Glutamatergic neuron (in vitro differentiated cells): ENCODE measurements around the gene CALB2. TPM values are rescaled to one million over a fixed set of nuclear protein-coding genes. Genes with fewer than 3 reads are reported as not detected.

Experiments used
- DNase-seq: peaks from one replicate; pipeline ENCODE4 v3.0.0; 2022
- H3K27ac Mint-ChIP-seq: one replicate; pipeline ENCODE4 v1.8.0; 2020; ENCODE audit warnings: mild to moderate bottlenecking, mixed read lengths, inconsistent platforms; ENCODE audit not compliant: unreplicated experiment
- H3K27me3 Mint-ChIP-seq: one replicate; pipeline ENCODE4 v1.8.0; 2020; ENCODE audit warnings: mild to moderate bottlenecking, moderate library complexity, mixed read lengths, inconsistent platforms; ENCODE audit not compliant: unreplicated experiment
- H3K36me3 Mint-ChIP-seq: one replicate; pipeline ENCODE4 v1.8.0; 2020; ENCODE audit warnings: mild to moderate bottlenecking, mixed read lengths, inconsistent platforms; ENCODE audit not compliant: unreplicated experiment
- H3K4me1 Mint-ChIP-seq: one replicate; pipeline ENCODE4 v1.8.0; 2020; ENCODE audit warnings: mild to moderate bottlenecking, low read depth, mixed read lengths, inconsistent platforms; ENCODE audit not compliant: unreplicated experiment
- H3K4me3 Mint-ChIP-seq: one replicate; pipeline ENCODE4 v1.8.0; 2020; ENCODE audit warnings: mild to moderate bottlenecking, mixed read lengths, inconsistent platforms; ENCODE audit not compliant: unreplicated experiment
- H3K9me3 Mint-ChIP-seq: one replicate; pipeline ENCODE4 v1.8.0; 2020; ENCODE audit warnings: mild to moderate bottlenecking, moderate library complexity, mixed read lengths, inconsistent platforms; ENCODE audit not compliant: unreplicated experiment
- total RNA-seq: library from RNA; stranded (reverse); fragmentation: NEBNext Ultra II Directional; extraction: Animal tissue kit (Norgen Biotek cat#: 25700); gene quantifications from one replicate; pipeline ENCODE4 v1.2.1, GENCODE V29; 2021; ENCODE audit not compliant: unreplicated experiment
- TF ChIP-seq, protein P1 (sequence below): fragments of 200-600 bp; sonication (generic); IDR thresholded peaks from one replicate; pipeline ENCODE4 v1.5.0; 2021; ENCODE audit not compliant: partially characterized antibody, unreplicated experiment

CALB2 gene
- total RNA-seq, 1 donor from 2014 or later: 0.39 TPM

DNA sequence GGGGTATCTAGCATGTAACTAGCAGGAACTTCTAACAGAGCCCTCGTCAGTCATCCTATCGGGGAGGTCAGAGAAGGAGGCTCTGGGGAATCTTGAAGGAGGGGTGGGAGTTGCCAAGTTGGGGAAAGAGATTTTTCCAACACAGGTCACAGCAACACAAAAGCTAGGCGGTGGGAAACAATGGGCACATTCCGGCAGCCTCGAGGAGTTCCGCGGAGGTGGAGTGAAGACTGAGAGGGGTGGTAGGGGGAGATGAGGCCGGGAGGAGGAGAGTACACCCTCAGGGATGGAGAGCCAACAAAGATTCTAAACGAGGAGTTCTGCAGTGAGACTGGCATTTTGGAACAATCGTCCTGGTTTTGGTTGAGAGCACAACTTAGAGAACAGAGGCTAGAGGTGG, 13.5 kb upstream of the CALB2 start:
- DNase-seq: no peak
- peaks cover 6% of the 10 kb centered on the region for H3K4me1 Mint-ChIP-seq
- no peaks in the 10 kb centered on the region for H3K36me3 Mint-ChIP-seq
- peak overlapping the region; percentile 17 for H3K27ac Mint-ChIP-seq
- H3K4me3 Mint-ChIP-seq: no peak overlapping the region
- TF ChIP-seq, protein P1, sequence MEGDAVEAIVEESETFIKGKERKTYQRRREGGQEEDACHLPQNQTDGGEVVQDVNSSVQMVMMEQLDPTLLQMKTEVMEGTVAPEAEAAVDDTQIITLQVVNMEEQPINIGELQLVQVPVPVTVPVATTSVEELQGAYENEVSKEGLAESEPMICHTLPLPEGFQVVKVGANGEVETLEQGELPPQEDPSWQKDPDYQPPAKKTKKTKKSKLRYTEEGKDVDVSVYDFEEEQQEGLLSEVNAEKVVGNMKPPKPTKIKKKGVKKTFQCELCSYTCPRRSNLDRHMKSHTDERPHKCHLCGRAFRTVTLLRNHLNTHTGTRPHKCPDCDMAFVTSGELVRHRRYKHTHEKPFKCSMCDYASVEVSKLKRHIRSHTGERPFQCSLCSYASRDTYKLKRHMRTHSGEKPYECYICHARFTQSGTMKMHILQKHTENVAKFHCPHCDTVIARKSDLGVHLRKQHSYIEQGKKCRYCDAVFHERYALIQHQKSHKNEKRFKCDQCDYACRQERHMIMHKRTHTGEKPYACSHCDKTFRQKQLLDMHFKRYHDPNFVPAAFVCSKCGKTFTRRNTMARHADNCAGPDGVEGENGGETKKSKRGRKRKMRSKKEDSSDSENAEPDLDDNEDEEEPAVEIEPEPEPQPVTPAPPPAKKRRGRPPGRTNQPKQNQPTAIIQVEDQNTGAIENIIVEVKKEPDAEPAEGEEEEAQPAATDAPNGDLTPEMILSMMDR: no peak
- peaks cover 3% of the 10 kb centered on the region for H3K9me3 Mint-ChIP-seq
- peaks cover 2% of the 10 kb centered on the region for H3K27me3 Mint-ChIP-seq

DNA sequence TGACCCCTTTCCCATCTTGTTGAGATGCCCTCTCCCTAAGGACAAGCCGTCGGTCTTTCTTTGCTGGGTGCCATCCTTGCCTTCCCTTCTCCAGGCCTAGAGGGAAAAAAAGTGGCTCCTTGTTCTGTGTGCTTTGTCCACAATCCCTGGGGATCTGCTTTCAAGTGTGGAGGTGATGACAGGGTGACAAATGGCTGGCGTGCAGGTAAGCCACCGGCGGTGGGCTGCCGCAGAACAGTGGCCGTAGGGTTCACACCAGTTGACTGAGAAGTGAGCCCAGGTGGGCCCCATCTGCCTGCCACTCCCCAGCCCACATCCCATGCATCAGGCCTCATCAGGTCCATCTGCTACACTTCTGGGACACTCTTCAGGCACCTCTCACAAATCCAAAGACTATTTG, 11.4 kb upstream of the CALB2 start:
- peaks cover 6% of the 10 kb centered on the region for H3K4me1 Mint-ChIP-seq
- H3K36me3 Mint-ChIP-seq: no peaks in the 10 kb centered on the region
- peaks cover 2% of the 10 kb centered on the region for H3K27me3 Mint-ChIP-seq
- no peak for DNase-seq
- TF ChIP-seq, protein P1: no peak
- H3K9me3 Mint-ChIP-seq: peaks cover 2% of the 10 kb centered on the region
- H3K27ac Mint-ChIP-seq: no peak overlapping the region
- no peak overlapping the region for H3K4me3 Mint-ChIP-seq

DNA sequence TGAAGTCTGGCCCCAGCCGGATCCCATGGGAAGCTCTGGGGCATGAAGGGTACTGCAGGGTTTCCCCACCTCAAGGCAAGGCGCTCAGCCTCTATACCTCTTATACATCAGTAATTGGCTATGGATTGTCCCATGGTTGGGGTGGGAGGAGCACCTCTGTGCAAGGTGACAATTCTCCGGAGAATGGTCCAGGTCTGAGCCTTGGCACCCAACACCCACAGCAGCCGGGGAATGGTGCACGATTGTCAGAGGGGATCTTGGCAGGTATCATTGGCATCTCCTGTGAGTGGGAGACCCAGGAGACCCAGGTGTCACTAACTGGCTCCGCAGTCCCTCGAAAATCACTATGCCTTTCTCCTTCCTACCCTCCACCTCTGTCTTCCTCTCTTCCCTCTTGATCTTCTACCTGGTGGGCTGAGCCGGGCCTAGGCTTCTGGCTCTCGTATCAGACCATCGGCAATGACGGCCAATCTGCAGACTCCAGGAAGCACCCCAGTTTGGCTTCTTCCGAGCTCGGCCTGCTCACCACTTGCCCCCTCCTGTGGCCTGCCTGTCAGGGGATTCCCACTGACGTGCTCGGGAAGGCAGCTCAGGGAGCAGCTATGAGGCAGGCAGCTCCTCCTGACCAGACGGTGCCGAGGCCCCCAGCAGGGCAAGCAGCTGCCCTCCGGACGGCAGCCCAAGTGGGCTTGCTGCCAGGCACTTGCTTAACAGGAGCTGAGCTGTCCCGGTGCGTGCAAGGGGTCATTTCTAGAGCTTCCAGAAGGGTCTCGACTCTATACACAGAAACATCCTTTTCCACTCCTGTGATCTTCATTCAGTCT, 10.0 kb upstream of the CALB2 start:
- Mint-ChIP-seq H3K9me3 (peaks cover 2% of the 10 kb centered on the region), H3K4me3 (no peak overlapping the region), H3K27ac (no peak overlapping the region), H3K27me3 (peaks cover 2% of the 10 kb centered on the region), H3K4me1 (peaks cover 6% of the 10 kb centered on the region), H3K36me3 (no peaks in the 10 kb centered on the region)
- DNase-seq: no peak
- TF ChIP-seq, protein P1: no peak

DNA sequence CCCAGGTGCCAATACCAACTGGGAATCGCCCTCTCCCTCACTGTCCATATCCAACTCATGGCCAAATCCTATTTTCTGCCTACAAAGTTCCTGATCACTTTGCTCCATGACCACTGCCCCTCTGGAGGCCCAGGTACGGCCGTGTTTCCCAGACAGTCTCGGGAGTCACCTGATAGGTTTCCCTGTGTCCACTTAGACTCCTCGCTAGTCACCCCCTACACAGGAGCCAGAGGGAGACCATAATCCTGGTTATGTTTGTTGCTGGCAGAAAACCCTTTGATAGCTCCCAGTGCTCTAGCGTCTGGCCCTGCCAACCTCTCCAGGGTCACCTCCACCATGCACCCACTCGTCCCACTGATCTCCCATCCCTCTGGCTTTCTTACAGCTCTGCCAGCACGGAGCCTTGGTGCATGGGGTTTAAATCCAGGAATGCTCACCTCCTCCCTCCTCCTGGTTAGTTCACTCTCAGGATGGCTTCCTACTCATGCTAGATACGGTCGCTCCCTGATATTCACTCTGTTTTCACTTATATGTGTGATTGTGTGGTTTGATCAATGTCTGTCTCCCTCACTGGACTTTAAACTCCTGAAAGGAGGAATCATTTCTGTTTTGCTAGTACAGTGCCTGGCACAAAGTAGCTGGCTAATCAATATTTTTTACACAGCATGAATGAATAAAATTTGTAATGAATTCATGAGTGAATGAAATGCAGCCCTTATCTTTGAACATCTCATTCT, 7.5 kb upstream of the CALB2 start:
- H3K36me3 Mint-ChIP-seq: no peaks in the 10 kb centered on the region
- no peak overlapping the region for H3K4me3 Mint-ChIP-seq
- H3K4me1 Mint-ChIP-seq: peaks cover 6% of the 10 kb centered on the region
- no peak overlapping the region for H3K27ac Mint-ChIP-seq
- H3K9me3 Mint-ChIP-seq: peaks cover 2% of the 10 kb centered on the region
- peaks cover 2% of the 10 kb centered on the region for H3K27me3 Mint-ChIP-seq
- no peak for DNase-seq
- TF ChIP-seq, protein P1: no peak

DNA sequence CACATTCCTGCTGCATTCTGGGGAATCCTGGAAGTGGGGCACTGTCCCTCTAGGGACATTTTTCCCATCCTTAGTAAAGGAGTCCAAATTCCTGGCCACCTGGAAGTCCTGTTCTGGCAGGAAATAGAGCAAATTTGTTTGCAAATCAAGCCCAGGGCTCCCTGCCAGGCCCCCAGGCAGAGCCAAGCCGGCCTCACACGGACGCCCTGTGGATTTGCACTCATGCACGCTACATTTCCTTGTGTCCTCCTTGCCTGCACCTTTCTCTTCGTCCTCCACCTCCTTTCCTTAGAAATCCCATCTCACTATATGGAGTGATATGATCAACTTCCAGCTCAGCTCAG, 7.0 kb upstream of the CALB2 start:
- TF ChIP-seq, protein P1: no peak
- Mint-ChIP-seq H3K36me3 (no peaks in the 10 kb centered on the region), H3K9me3 (no peaks in the 10 kb centered on the region), H3K4me3 (no peak overlapping the region), H3K4me1 (peaks cover 6% of the 10 kb centered on the region), H3K27ac (no peak overlapping the region), H3K27me3 (peaks cover 2% of the 10 kb centered on the region)
- no peak for DNase-seq
